OCI-LY3 (cell line): ENCODE measurements around the gene KREMEN1.

ENCODE experiments used
- EZH2phosphoT487 ChIP-seq: fragments of 200-600 bp; shearing (Covaris generic); IDR thresholded peaks from 2 replicates; pipeline ENCODE4 v1.6.1; 2018; ENCODE audit warnings: antibody characterized with exemption, mixed run types, low read depth
- TF ChIP-seq, protein P1 (sequence below): fragments of 200-600, 300-600 bp; sonication (generic); IDR thresholded peaks from 2 replicates; pipeline ENCODE4 v1.5.1; 2014; ENCODE audit warnings: antibody characterized with exemption, low read length, low read depth

DNA sequence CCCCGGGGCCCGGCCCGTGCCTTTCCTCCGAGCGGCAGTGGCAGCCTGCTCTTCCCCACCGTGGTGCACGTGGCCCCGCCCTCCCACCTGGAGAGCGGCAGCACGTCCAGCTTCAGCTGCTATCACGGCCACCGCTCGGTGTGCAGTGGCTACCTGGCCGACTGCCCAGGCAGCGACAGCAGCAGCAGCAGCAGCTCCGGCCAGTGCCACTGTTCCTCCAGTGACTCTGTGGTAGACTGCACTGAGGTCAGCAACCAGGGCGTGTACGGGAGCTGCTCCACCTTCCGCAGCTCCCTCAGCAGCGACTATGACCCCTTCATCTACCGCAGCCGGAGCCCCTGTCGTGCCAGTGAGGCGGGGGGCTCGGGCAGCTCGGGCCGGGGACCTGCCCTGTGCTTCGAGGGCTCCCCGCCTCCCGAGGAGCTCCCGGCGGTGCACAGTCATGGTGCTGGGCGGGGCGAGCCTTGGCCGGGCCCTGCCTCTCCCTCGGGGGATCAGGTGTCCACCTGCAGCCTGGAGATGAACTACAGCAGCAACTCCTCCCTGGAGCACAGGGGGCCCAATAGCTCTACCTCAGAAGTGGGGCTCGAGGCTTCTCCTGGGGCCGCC lies 23.1 kb upstream of the KREMEN1 start:
- TF ChIP-seq, protein P1, sequence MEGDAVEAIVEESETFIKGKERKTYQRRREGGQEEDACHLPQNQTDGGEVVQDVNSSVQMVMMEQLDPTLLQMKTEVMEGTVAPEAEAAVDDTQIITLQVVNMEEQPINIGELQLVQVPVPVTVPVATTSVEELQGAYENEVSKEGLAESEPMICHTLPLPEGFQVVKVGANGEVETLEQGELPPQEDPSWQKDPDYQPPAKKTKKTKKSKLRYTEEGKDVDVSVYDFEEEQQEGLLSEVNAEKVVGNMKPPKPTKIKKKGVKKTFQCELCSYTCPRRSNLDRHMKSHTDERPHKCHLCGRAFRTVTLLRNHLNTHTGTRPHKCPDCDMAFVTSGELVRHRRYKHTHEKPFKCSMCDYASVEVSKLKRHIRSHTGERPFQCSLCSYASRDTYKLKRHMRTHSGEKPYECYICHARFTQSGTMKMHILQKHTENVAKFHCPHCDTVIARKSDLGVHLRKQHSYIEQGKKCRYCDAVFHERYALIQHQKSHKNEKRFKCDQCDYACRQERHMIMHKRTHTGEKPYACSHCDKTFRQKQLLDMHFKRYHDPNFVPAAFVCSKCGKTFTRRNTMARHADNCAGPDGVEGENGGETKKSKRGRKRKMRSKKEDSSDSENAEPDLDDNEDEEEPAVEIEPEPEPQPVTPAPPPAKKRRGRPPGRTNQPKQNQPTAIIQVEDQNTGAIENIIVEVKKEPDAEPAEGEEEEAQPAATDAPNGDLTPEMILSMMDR: no peak
- no peak for TF ChIP-seq EZH2phosphoT487
